DND-41 (cell line): Measurements from ENCODE around the gene KLHL1.

Experiments used
- CTCF ChIP-seq: IDR thresholded peaks from 2 replicates; pipeline ENCODE4 v1.5.1; 2012; ENCODE audit warnings: borderline replicate concordance, low read length, moderate library complexity, mild to moderate bottlenecking; ENCODE audit not compliant: poor library complexity, severe bottlenecking; ENCODE audit errors: extremely low read depth
- EZH2 ChIP-seq: IDR thresholded peaks from 3 replicates; pipeline ENCODE4 v1.6.1; 2012; ENCODE audit warnings: borderline replicate concordance, low read depth, mild to moderate bottlenecking, moderate library complexity, low read length, inconsistent platforms; ENCODE audit not compliant: severe bottlenecking

- TF ChIP-seq CTCF, result no peak
- no peak for TF ChIP-seq EZH2
Measured at GRCh38 chr13:69999875-70000274, 108.4 kb downstream of the KLHL1 start.
